GM12873 (cell line): ENCODE results near the gene DIAPH3.

Source experiments
- TF ChIP-seq, protein P1 (sequence below): IDR thresholded peaks from 2 replicates; pipeline ENCODE4 v1.5.1; 2012; ENCODE audit warnings: low read depth, mild to moderate bottlenecking, moderate library complexity, low read length, control low read depth; ENCODE audit not compliant: insufficient read depth; ENCODE audit errors: missing control alignments

The DIAPH3 gene

DNA sequence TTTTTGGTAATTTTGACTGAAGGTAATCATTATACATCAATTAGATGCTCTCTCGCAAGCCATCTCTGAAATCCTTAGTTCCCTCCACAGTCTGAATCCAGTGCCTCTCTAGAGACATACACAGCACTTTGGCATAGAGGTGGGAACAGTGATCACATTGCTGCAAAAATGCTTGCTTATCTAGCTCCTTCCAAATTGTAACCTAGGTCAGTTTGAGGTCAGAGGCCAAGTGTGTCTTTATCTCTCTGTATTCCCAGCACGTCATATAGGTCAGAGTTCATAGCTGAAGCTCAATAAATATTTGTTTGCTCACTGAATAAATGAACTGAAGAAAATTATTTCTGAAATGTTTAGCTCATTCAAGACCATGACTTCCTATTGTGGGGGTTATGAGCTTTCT is 462.5 kb downstream of the DIAPH3 start:
- TF ChIP-seq, protein P1, sequence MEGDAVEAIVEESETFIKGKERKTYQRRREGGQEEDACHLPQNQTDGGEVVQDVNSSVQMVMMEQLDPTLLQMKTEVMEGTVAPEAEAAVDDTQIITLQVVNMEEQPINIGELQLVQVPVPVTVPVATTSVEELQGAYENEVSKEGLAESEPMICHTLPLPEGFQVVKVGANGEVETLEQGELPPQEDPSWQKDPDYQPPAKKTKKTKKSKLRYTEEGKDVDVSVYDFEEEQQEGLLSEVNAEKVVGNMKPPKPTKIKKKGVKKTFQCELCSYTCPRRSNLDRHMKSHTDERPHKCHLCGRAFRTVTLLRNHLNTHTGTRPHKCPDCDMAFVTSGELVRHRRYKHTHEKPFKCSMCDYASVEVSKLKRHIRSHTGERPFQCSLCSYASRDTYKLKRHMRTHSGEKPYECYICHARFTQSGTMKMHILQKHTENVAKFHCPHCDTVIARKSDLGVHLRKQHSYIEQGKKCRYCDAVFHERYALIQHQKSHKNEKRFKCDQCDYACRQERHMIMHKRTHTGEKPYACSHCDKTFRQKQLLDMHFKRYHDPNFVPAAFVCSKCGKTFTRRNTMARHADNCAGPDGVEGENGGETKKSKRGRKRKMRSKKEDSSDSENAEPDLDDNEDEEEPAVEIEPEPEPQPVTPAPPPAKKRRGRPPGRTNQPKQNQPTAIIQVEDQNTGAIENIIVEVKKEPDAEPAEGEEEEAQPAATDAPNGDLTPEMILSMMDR = no peak

DNA sequence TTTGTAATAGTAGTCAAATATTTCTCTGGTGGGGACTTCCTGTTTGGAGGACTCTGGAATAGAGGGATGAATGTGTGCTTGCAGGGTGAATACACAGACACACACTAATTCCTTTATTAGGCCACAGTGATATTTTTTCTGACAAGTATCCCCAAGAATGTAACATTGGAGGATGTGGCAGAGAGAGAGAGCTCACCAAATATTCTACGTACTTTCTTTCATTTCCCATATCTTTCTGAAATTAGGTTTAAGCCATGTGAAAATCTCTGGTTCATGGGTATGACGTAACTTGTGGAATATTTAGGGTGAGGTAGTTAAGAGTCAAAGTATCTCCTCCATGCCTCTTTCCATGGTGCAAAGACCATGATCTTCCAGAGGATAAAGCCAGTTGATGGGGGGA is 463.4 kb downstream of the DIAPH3 start:
- TF ChIP-seq, protein P1 = no peak

- TF ChIP-seq, protein P1 = no peak
These were observed 467.5 kb downstream of the DIAPH3 start for GRCh38 chr13:59696271-59696670.

GRCh38 chr13:59691501-59692066 is 472.1 kb downstream of the DIAPH3 start:
- TF ChIP-seq, protein P1 = no peak

GRCh38 chr13:59690857-59691500 is 472.7 kb downstream of the DIAPH3 start:
- TF ChIP-seq, protein P1 = no peak

DNA sequence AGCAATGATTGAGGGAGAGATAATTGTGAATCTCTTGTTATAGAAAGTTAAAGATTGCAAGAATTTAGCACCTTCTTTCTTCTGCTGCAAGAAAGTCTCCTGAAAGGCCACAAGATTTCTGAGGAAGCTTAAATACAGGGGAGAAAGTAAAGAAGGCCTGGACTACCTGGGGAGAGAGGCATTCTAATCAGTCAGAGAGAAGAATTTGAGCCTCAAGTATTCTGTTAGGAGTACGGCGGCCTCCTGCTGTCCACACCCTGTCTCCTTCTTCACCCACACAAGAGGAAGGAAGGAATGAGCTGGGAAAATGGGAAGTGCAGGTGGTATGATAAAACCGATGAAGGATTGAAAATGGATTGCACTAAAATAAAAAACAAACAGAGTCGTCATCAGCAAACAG is 474.7 kb downstream of the DIAPH3 start:
- TF ChIP-seq, protein P1 = no peak

- TF ChIP-seq, protein P1 = no peak
These were observed 476.8 kb downstream of the DIAPH3 start for GRCh38 chr13:59686798-59687394.
